Mucosa of stomach (tissue), 1 donor: ENCODE measurements around the gene KLK15.
"Not testable (repeated sequence)": the region's sequence is repeated elsewhere in the genome, so short reads cannot be mapped to it uniquely, and the experiment has no call there.

Source experiments
- H3K27me3 ChIP-seq: one replicate; pipeline ENCODE4 v1.7.0; 2013; ENCODE audit warnings: mild to moderate bottlenecking, low read length; ENCODE audit not compliant: control insufficient read depth, insufficient read depth
- H3K36me3 ChIP-seq: one replicate; pipeline ENCODE4 v1.7.0; 2013; ENCODE audit warnings: low read length; ENCODE audit not compliant: control insufficient read depth, insufficient read depth
- H3K4me1 ChIP-seq: one replicate; pipeline ENCODE4 v1.7.0; 2013; ENCODE audit warnings: mild to moderate bottlenecking, low read length; ENCODE audit not compliant: control insufficient read depth, insufficient read depth
- H3K4me3 ChIP-seq: one replicate; pipeline ENCODE4 v1.7.0; 2013; ENCODE audit warnings: low read length
- H3K9ac ChIP-seq: one replicate; pipeline ENCODE4 v1.7.0; 2013; ENCODE audit warnings: mild to moderate bottlenecking, low read length, moderate library complexity
- H3K9me3 ChIP-seq: one replicate; pipeline ENCODE4 v1.7.0; 2013; ENCODE audit warnings: mild to moderate bottlenecking, low read length, moderate library complexity; ENCODE audit not compliant: control insufficient read depth
- donor health status: Pancreatic carcinoma.

KLK15 gene

GRCh38 chr19:50790396-50790795, 43.0 kb downstream of the KLK15 start, which contains the start of gene ACP4:
TSS of gene ACP4 (plus strand) at chr19:50790415. CDS start at chr19:50790415, 0 bp downstream.
- no peaks in the 10 kb centered on the region for H3K9me3 ChIP-seq
- no peaks in the 10 kb centered on the region for H3K36me3 ChIP-seq
- H3K9ac ChIP-seq: no peak within 1 kb of the TSS
- H3K27me3 ChIP-seq: peaks cover 3% of the 10 kb centered on the region
- H3K4me3 ChIP-seq: no peak within 1 kb of the TSS
- H3K4me1 ChIP-seq: no peaks in the 10 kb centered on the region

DNA sequence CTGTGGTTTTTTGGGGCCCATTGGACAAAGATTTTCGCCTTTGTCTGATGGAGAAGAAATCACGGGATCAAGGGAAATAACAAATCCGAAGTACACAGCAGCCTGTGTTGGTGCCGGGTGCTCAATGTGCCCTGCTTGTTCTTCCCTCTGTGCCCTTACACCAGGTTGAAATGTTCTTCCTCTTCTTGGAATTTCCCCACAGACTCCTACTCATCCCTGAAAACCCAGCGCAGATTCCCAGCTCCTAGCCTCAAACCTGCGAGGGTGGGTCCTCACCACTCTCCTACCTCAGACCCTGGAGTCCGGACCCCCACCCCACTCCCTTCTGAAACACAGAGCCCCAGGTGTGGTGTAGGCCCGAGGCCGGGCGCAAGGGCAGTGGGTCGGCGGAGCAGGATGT, 48.0 kb downstream of the KLK15 start:
- Histone ChIP-seq H3K4me1 (no peaks in the 10 kb centered on the region), H3K27me3 (peaks cover 8% of the 10 kb centered on the region), H3K36me3 (no peaks in the 10 kb centered on the region), H3K9me3 (no peaks in the 10 kb centered on the region), H3K9ac (no peak overlapping the region), H3K4me3 (no peak overlapping the region)

GRCh38 chr19:50784710-50785109, 48.7 kb downstream of the KLK15 start:
- H3K4me3 ChIP-seq: no peak overlapping the region
- H3K9me3 ChIP-seq: no peaks in the 10 kb centered on the region
- no peaks in the 10 kb centered on the region for H3K4me1 ChIP-seq
- no peaks in the 10 kb centered on the region for H3K36me3 ChIP-seq
- H3K27me3 ChIP-seq: peaks cover 14% of the 10 kb centered on the region
- no peak overlapping the region for H3K9ac ChIP-seq

- H3K27me3 ChIP-seq: peaks cover 23% of the 10 kb centered on the region
- not testable (repeated sequence) for H3K36me3 ChIP-seq, H3K4me1 ChIP-seq, H3K9me3 ChIP-seq, H3K4me3 ChIP-seq, H3K9ac ChIP-seq
Observed at GRCh38 chr19:50783848-50784152, 49.6 kb downstream of the KLK15 start.

DNA sequence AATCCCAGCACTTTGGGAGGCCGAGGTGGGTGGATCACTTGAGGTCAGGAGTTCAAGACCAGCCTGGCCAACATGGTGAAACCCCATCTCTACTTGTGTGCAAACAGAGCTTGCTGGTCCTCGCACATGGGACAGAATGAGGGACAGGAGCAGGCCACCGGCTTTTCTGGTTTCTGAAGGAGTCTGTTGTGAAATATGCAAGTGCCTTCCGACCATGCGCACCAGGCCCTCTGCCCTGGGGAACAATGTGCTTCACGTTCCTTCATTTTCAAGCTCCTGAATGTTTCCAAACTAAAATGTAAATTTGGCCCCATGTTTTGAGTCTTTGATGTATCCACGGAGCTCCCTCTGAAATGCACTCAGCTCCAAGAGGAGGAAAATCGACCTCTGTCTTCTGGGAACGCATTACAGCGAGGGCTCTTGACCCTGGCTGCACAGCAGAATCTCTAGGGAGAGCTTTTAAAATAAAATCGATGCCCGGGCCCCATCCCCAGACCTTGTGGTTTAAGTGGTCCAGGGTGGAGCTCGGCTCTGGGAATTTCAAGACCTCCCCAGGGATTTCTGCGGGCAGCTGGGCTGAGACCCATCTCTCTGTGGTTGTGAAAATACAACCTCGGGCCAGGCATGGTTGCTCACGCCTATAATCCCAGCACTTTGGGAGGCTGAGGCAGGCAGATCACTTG, 52.5 kb downstream of the KLK15 start:
- H3K36me3 ChIP-seq: no peaks in the 10 kb centered on the region
- H3K9ac ChIP-seq: no peak overlapping the region
- peaks cover 39% of the 10 kb centered on the region for H3K27me3 ChIP-seq
- H3K4me1 ChIP-seq: no peaks in the 10 kb centered on the region
- no peaks in the 10 kb centered on the region for H3K9me3 ChIP-seq
- no peak overlapping the region for H3K4me3 ChIP-seq

GRCh38 chr19:50779504-50780457, 53.6 kb downstream of the KLK15 start:
- H3K4me1 ChIP-seq: no peaks in the 10 kb centered on the region
- no peaks in the 10 kb centered on the region for H3K36me3 ChIP-seq
- H3K9me3 ChIP-seq: no peaks in the 10 kb centered on the region
- peaks cover 39% of the 10 kb centered on the region for H3K27me3 ChIP-seq
- H3K9ac ChIP-seq: no peak overlapping the region
- no peak overlapping the region for H3K4me3 ChIP-seq

DNA sequence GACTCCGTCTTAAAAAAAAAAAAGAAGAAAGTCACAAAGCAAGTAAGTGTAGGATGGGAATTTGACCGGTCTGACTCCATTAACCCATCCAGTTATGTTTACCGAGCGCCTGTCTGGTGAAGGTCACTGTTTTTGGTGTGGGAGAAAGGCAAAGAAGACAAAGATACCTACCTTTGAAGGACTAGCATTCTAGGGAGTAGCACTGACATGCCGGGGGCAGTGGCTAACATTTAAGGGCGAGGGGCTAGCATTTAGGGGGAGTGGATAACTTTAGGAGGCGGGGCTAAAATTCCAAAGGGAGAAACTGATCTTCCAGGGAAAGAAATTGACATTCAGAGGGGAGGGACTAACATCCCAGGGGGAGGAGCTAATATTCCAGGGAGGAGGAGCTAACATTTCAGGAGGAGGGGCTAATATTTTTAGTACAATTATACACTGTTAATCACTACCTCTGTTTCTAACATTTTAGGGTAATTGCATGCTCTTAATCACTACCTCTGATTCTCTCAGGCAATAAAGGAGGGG, 54.4 kb downstream of the KLK15 start:
- no peaks in the 10 kb centered on the region for H3K36me3 ChIP-seq
- no peak overlapping the region for H3K9ac ChIP-seq
- H3K9me3 ChIP-seq: no peaks in the 10 kb centered on the region
- peaks cover 39% of the 10 kb centered on the region for H3K27me3 ChIP-seq
- H3K4me1 ChIP-seq: no peaks in the 10 kb centered on the region
- no peak overlapping the region for H3K4me3 ChIP-seq

DNA sequence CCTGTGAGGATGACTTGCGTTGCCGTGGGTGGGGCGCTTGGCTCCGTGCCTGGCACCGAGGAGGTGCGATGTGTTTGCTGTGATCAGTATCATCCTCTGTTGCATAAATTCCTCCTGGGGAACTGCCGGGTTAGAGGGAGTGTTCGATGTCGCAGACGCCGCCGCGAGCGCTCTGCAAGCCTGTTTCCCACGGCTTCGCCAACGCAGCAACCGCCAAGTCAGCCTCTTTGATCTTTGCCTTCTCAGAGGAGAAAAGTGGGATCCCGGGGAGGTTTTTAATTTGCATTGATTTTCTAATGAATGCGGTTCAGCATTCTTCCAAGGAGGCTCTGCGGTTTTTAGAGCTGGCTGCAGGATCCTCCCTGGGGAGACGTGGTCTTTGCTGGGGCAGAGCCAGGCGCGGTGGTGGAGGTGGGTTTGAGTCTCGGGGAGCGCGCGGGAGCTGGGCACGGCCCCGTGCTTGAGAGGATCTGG, 55.5 kb downstream of the KLK15 start:
- H3K4me1 ChIP-seq: no peaks in the 10 kb centered on the region
- no peak overlapping the region for H3K4me3 ChIP-seq
- H3K9ac ChIP-seq: no peak overlapping the region
- no peaks in the 10 kb centered on the region for H3K9me3 ChIP-seq
- H3K36me3 ChIP-seq: no peaks in the 10 kb centered on the region
- peaks cover 34% of the 10 kb centered on the region for H3K27me3 ChIP-seq

DNA sequence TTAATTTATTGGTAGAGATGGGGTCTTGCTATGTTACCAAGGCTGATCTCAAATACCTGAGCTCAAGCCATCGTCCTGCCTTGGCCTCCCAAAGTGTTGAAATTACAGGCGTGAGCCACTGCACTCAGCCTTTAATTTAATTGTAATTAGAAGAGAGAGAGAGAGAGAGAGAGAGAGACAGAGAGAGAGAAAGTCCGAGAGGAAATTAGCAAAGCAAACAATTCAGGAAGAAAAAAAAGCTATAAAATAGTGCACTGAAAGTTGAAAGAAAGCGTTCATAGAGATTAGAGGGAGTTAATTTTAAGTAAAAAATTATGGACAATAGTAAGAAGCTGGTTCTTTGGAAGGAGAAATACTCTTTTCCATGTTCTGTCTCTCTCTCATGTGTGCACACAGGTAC, 56.1 kb downstream of the KLK15 start:
- Histone ChIP-seq H3K4me1 (no peaks in the 10 kb centered on the region), H3K9ac (no peak overlapping the region), H3K9me3 (no peaks in the 10 kb centered on the region), H3K36me3 (no peaks in the 10 kb centered on the region), H3K27me3 (peaks cover 34% of the 10 kb centered on the region), H3K4me3 (no peak overlapping the region)

GRCh38 chr19:50776131-50776530, 57.2 kb downstream of the KLK15 start:
- H3K27me3 ChIP-seq: peaks cover 33% of the 10 kb centered on the region
- H3K9me3 ChIP-seq: no peaks in the 10 kb centered on the region
- H3K36me3 ChIP-seq: no peaks in the 10 kb centered on the region
- H3K4me3 ChIP-seq: no peak overlapping the region
- H3K9ac ChIP-seq: no peak overlapping the region
- H3K4me1 ChIP-seq: no peaks in the 10 kb centered on the region
